NCI-H345 treated with DMSO at 0.1 percent for 48 hours (cell line): ENCODE measurements around the gene SCIMP.
"Not testable (repeated sequence)": the region's sequence is repeated elsewhere in the genome, so short reads cannot be mapped to it uniquely, and the experiment has no call there.

ENCODE experiments used
- DNase-seq: peaks from one replicate; lab custom pipeline; 2025; ENCODE audit not compliant: unreplicated experiment; lab: John Stamatoyannopoulos, UW

SCIMP gene

DNA sequence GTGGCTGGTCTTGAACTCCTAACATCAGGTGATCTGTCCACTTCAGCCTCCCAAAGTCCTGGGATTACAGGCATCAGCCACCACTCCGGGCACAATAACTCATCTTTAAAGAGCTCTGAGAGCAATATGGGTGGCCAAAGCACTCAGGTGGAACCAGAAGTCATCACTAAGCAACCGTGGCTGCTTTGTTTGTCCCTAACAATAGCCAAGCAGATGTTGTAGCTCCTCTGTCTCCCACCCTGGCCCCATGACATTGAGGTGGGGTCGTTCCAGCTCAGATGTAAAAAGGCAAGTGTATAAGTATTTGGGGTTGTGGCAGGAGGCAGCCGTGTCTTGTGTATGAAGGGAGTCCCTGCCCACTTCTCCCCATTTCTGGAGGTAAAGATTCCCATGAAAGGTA is 3.7 kb upstream of the SCIMP start:
- DNase-seq = no peak

DNA sequence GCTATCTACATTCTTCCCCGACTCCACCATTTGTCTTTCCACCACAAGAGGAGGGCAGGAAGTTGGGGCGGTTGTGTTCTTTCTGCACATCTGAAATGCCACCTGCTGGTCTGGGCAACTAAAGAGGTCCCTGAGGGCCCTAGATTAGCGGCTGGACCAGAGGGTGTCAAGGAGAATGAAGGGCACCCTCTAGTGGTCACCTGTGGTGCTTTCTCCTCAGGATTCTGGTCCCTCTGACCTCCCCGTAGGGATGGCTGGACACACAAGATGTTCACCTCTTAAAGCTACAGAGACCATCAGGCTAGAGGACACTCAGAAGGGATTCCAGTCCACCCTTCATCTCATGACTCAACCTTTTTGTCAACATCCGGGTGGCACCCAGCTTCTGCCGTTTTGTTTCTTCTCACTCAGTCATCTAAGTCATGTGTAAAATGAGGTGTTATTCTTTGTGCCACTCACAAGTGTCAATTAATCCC is 2.9 kb upstream of the SCIMP start:
- DNase-seq = peak; percentile 15

DNA sequence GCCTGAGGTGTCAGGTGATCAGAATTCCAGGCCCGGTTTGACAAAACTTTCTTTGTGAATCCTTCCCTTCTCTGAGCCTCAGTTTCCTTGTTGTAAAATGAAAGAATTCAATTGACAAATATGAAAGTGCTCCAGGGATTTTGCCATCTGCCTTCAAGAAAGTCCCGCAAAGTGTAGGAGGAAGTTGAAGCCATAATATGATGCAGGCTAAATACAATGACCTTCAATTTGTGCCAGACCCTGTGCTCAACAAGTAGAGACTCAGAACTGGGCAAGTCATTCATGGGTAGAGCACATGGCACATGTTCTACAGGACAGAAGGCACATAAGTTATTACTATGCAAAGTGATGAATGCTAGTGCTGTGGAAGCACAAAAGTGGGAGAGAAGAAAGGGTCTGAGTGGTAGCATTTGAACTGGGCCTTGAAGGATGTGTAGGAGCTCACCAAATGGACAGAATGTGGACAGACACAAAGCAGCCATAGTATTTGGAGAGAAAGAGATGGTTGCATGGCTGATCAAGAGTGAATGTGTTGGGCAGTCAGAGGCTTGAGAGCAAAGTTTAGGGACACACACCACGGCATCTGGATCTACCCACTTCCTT is 2.4 kb upstream of the SCIMP start:
- DNase-seq = no peak

DNA sequence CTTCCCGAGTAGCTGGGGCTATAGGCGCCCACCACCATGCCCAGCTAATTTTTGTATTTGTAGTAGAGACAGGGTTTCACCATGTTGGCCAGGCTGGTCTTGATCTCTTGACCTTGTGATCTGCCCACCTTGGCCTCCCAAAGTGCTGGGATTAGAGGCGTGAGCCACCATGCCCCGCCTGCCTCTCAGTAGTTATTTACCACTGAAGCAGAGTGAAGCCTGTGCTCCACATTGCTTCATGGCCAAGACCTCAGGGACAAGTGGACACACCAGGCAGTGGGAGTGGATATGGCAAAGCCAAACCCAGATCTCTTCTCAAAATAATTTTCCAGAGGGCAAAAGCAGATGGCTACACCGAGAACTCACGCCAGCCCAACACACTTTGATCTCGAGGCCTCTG is 1.2 kb downstream of the SCIMP start:
- not testable (repeated sequence) for DNase-seq

DNA sequence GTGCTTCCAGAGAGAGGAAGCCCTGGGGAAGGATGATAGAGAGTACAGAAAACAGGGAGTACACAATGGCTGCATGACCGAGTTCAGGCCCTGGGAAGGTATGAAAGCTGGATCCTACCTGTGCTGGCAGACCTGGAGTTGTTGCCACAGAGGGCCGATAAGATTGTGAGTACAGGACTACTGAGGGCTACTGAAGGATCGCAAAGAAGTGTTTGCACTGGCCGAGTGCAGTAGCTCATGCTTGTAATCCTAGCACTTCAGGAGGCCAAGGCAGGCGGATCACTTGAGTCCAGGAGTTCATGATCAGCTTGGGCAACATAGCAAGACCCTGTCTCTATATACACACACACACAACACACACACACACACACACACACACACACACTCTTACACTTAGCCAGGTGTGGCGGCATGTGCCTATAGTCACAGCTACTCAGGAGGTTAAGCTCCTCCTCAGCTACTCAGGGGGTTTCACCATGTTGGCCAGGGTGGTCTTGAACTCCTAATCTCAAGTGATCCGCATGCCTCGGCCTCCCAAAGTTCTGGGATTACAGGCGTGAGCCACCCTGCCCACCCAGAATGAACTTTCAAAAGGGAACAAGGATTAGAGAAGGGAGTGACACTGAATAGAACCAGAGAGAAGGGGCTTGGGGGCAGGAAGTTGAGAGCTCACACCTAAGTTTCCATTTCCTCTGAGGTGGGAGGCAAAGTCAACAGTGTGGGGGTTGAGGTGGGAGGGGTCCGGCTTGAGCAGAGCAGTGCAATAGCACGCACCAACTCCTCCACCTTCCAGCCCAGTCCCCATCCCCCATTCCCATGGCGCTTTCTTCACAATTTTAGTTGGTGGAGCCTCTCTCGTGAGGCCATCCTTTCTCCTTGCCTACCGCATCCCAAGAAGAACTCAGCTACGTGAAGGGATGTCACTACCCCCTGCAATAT is 7.5 kb downstream of the SCIMP start:
- DNase-seq = no peak

DNA sequence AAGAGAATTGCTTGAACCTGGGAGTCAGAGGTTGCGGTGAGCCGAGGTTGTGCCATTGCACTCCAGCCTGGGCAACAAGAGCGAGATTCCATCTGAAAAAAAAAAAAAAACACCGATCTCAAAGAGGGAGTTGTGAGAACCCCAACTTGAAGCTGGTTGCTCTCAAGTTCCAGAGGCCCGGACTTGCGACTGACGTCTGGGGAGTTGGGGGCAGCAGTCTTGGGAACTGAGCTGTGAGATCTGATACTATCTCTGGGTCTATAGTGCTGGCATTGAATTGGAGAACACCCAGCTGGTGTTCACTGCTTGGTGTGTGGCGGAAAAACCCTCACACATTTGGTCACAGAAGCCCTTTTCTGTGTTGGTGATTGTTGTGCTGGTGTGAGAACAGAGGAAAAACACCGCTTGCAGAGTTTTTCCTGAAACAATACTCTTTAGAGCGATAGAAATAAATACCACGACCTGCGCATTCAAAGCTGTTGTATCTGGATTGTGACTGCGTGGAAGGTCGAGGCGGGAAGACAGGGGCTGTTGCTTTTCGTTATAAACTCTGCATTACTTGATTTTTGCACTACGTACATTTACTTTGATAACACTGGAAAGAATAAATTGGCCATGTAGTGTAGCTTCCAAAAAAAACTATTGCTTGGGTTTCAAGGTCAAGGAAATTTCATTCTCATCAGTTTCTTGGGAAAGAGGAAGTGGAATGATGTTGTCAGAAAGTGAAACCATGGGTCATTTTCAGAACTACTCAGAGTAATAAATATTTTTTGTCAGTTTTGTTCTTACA is 8.8 kb downstream of the SCIMP start:
- no peak for DNase-seq

DNA sequence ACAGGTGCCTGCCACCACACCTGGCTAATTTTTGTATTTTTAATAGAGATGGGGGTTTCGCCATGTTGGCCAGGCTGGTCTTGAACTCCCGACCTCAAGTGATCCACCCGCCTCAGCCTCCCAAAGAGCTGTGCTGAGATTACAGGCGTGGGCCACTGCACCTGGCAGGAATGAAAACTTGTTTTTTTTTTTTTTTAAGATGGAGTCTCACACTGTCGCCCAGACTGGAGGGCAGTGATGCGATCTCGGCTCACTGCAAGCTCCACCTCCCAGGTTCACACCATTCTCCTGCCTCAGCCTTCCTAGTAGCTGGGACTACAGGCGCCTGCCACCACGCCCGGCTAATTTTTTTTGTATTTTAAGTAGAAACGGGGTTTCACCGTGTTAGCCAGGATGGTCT is 12.7 kb downstream of the SCIMP start:
- not testable (repeated sequence) for DNase-seq

DNA sequence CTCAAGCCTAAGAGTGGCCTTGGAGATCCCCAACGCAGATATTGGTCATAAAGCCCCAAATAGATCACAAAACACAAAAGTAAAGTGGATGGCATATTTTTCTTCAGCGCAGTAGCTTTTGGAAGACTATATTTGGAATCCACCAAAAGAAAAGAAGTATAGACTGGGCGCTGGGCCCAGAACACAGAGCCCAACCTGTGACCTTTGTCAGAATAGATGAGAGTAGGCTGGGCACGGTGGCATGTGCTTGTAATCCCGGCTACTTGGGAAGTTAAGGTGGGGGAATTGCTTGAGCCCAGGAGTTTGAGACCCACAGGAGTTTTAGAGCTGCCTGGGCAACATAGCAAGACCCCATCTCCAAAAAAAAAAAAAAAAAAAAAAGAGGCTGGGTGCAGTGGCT is 14.6 kb downstream of the SCIMP start:
- DNase-seq = no peak

DNA sequence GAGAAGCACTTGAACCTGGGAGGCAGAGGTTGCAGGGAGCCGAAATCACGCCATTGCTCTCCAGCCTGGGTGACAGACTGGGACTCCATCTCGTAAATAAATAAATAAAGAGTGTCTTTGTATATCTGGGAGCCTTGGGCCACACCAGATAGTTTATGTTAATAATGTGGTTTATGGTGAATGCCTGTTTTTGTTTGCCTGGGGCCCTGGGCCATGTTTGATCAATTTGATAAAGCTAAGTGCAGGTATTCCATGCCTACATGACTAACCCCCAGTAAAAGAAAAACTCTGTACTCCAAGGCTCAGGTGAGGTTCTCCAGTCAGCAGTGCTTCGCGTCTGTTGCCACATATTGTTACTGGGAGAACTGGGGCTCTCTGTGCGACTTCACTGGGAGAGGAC is 15.1 kb downstream of the SCIMP start:
- DNase-seq = no peak

DNA sequence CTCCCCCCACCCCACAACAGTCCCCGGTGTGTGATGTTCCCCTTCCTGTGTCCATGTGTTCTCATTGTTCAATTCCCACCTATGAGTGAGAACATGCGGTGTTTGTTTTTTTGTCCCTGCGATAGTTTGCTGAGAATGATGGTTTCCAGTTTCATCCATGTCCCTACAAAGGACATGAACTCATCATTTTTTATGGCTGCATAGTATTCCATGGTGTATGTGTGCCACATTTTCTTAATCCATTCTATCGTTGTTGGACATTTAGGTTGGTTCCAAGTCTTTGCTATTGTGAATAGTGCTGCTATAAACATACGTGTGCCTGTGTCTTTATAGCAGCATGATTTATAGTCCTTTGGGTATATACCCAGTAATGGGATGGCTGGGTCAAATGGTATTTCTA is 17.1 kb downstream of the SCIMP start:
- DNase-seq = not testable (repeated sequence)

DNA sequence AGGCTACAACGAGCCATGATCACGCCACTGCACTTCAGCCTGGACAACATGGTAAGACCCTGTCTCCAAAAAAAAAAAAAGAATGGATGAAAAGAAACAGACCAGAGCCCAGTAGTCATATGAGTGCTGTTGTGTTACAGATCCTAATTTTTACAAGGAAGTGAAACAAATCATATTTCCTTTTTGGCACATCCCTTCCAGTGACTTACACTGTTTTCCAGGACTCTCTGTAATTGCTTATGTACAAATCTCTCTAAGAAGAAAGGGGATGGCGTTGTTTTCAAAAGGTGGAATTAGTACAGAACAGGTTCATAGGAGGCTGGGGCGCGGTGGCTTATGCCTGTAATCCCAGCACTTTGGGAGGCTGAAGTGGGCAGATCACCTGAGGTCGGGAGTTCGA is 23.2 kb downstream of the SCIMP start:
- no peak for DNase-seq

DNA sequence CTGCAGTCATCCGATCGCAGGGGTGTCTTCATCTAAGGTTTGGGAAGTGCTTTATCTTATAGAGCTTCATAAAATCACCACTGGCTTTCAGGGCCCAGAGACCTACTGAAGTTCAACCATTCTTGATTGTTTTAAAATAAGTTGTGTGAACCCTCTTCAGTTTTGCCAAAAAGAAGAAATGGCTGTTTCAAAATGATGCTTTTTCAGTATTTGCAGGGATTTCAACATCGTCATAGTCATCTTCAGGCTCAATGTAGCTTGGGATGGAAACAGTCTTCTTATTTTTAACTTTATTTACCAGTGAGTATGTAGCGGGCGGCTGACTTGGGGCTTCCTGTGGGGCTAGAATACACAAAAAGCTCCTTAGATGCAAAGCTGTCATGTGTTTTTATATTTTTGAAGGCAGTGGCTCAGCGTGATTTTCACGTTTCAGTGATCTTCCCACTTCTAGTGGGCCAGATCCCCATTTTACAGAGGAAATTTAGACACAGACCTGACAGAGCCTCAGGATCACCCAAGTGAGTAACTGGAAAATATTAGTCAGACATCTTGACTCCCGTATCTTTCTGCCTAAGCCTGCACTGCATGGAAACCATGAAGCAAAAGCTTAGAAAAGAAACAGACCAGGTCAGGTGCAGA is 23.9 kb downstream of the SCIMP start:
- no peak for DNase-seq

DNA sequence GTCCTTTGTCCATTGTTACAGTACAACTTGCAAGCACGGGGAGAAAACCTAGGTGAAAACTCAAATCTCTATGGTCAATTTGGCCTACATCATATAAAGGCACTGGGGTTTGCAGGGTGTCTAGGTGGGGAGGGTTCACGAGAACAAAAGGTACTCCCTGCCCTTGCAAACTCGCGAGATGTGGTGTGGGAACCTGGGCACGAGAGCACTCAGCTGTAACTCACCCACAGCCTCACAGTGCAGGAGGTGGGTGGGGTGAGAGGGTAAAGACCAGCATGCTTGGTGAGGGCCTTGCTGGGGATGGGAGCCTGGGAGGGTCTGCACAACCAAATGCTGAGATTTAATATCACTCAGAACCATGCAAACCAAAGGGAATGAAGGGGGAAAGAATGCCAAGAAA is 24.6 kb downstream of the SCIMP start:
- DNase-seq = no peak

DNA sequence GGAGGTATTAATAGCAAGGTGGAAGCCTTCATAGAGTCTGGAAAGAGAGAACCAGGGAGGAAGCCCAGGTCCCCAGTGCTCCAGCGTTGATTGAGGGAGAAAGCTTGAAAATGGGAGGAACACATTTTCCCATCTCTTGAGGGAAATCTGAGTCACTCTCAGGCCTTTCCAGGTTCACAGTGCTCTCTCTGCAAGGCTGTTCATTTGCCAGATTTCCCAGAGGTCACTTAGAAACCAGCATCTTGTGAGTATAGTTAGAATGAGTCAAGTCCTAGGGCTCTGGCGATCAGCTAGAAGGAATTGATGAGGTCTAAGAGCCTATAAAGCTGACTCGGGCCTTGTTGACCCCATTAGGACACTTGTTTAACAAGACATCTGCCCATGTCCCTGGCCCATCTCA is 25.3 kb downstream of the SCIMP start:
- no peak for DNase-seq

DNA sequence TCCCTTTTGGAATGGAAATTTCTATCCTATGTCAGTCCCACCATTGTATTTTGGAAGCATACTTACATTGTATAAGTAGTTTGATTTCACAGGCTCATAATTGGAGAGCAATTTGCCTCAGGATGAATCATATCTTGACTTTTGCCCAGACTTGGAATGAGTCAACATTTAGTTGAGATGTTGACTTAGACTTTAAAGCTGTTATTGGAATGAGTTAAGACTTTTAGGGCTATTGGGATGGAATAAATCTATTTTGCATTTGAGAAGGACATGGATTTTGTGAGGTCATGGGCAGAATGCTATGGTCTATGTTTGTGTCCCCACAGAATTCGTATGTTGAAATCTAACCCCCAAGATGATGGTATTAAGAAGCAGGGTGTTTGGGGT is 30.8 kb downstream of the SCIMP start:
- no peak for DNase-seq

DNA sequence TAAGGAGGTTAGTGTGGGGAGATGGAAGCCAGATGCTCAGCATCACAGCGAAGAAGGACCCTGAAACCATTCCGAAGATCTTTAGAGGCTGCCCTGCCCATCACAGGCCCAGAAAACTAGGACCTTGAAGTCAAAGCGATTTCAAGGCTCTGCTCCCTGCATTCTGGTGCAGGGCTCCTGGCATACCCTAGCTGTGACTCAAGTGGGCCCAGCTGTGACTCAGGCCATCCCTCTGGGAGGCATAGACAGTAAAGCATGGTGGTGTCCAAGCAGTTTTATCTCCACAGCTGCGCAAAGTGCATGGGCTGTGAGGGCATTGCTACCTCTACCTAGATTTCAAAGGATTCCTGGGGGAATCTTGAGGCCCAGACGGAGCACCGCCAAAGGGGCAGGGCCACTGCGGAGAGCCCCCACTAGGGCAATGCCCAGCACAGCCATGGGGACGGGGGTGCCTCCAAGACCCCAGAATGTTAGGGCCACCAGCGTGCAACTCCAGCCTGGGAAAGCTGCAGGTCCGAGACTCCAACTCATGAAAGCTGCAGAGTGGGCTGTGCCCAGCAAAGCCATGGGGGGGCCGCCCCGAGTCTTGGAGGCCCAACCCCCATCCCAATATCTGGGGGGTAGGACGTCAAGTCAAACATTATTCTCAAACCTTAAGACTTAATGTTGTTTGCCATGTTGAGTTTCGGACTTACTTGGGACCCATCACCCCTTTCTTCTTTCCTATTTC is 31.3 kb downstream of the SCIMP start:
- DNase-seq = no peak

DNA sequence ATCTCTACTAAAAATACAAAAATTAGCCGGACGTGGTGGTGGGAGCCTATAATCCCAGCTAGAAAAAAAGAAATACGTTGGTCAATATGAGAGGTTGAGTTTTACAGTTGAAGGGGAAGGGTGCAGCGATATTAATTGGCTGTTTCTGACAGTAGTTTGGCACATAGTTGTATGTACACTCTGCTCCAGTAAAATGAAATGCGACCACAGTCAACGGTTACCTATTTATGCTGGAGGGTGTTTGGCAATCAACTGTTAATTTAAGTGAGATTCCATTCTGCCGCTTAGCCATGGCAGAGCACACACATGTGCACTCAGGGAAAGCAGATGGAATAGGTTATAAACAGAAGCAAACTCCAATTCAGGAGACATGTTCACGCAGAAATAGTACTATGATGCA is 33.6 kb downstream of the SCIMP start:
- DNase-seq = no peak

DNA sequence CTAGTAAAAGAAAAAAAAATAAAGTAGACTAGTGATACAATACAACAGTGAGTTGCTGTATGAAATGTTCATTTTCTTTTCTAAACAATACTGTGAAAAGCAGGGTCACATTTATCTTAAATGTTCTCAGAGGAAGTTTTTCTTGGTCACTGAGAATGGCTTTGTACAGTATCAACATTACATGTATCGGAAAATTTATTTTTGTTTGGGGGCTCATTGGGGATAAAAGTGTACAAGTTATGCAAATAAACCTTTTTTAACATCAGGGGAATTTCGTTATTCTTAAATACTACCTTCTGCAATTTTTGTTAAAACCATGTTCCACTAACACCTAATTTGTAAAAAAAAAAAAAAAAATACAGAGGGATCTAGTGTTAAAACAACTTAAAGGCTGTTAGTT is 34.3 kb downstream of the SCIMP start:
- DNase-seq = no peak

DNA sequence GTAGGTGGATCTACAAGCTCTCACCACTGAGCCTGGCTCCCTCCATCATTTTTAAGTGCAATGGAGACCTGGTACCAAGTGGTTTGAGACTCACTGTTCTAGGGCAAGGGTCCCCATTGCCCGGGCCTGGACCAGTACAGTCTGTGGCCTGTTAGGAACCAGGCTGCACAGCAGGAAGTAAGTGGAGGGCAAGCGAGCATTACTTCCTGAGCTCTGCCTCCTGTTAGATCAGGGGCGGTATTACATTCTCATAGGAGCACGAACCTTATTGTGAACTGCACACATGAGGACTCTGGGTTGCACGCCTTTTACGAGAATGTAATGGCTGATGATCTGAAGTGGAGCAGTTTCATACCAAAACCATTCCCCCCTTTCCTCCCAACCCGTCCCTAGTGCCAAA is 36.2 kb downstream of the SCIMP start:
- DNase-seq = no peak

DNA sequence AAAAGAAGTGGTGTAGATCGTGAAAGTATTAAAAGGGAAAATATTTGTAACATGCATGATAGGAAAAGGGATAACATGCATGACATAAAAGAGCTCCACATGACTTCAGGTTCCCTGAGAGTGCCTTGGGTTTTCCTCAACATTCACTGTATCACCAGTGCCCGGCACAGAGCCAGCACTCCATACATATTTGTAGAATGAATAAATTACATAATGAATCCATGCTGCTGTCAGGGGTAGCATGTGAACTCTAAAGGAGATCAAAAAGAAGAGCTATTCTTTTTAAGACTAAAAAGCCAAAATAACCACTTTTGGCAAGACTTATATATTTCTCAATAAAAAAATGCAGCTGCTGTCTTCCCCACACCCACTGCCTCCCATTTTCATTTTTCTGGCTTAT is 40.3 kb downstream of the SCIMP start:
- no peak for DNase-seq
